GM19328 (cell line): ENCODE results near the gene STRIP2.
"Not testable (repeated sequence)": the region's sequence is repeated elsewhere in the genome, so short reads cannot be mapped to it uniquely, and the experiment has no call there.

ENCODE experiments used
- ATAC-seq: cut with Tn5 transposase; IDR thresholded peaks from one replicate; pipeline ENCODE4 v1.9.1; 2021; ENCODE audit warnings: mild to moderate bottlenecking, moderate library complexity; ENCODE audit not compliant: unreplicated experiment

The STRIP2 gene

DNA sequence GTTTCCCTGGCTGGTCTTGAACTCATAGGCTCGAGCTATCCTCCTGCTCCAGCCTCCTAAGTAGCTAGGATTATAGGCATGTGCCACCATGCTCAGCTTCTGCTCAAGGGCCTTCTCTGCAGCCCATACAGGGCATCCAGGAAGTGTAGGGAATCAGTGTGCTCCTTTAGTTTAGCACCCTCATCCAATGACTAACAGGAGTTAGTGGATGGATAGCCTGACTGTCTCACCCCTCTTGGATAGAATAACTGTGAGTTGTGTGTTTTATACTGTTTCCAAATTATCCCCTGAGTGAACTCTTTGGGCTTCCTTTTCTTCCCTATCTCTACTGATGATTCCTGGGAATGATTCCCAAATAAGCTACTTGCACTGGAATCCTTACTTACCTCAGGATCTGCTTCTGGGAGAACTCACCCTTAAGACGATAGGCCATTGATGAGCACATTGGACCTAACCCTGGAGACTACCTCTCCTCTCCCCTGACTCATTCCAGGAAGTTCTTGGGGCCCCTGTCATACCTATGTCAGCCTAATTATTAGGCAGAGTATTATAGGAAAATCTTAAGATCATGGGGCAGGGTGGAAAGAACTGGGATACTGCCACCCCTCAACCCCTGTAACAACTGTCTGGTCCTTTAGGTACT, 18.5 kb downstream of the STRIP2 start:
- no peak for ATAC-seq

DNA sequence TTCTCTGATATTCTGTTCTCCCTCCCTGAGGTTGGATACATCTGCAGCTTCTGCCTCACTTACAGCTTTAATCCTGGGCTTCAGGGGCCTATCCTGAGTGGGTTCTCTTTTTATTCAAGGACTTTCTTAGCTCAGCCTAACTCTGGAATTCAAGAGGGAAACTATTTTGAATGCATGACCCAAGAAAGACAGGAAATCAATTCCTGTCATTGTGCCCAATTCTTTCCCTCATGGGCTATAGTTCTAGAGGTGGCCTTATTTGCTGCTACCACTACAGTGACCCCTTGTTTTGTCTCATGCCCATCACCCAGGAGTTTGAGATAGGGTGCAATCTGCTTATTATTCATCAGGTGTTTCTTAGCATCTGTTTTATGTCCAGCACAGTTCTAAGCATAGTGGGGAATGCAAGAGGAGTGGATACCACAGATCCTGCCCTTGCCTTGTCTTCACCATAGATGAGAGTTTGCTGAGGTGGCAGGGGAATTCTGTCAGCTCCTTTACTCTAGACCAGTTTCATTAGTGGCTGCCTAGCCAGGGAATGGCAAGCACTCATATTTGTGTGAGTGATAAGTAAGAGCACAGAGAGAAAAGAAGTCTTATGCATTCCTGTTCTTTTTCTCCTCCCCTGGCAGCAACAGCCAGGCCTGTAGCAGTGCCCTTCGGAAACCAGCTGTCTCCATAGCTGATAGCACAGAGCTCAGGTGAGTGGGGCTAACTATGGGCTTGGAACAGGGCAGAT, 19.4 kb downstream of the STRIP2 start:
- ATAC-seq, result no peak

DNA sequence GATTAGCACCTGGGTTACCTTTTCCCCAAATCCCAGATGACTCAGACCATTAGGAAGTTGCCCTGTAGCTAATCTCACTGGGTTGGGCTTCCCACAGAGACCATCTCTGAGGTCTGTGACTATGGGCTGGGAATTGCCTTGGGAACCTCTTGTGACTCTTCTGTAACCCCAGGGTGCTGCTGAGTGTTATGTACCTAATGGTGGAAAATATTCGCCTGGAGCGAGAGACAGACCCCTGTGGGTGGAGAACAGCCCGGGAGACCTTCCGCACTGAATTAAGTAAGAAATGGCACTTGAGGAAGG, 20.0 kb downstream of the STRIP2 start:
- no peak for ATAC-seq

DNA sequence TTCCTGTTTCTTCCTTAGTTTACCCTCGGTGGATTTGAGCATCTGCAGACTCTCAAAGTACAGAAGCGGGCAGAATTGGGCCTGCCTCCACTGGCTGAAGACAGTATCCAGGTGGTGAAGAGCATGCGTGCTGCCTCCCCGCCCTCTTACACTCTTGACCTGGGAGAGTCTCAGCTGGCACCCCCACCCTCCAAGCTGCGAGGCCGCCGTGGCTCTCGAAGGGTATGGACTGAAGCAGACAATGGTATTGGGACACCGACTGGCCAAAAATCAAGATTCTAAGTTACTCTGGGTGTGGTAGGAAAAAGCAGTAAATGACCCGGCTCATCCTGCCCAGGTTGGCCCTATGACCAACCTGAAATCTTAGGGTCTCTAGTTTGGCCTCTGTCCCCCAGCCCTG, 22.2 kb downstream of the STRIP2 start:
- no peak for ATAC-seq

DNA sequence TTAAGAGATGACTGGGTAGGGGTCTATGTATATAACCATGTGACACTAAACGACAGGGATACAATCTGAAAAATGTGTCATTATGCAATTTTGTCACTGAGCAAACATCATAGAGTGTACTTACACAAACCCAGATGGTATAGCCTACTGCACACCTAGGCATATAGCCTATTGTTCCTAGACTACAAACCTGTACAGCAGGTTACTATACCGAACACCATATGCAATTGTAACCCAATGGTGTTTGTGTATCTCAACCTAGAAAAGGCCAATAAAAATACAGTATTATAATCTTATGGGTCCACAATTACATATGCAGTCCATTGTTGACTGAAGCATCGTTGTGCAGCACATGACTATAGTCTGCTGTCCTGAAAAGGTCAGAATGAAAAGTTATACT, 22.9 kb downstream of the STRIP2 start:
- ATAC-seq, result no peak

DNA sequence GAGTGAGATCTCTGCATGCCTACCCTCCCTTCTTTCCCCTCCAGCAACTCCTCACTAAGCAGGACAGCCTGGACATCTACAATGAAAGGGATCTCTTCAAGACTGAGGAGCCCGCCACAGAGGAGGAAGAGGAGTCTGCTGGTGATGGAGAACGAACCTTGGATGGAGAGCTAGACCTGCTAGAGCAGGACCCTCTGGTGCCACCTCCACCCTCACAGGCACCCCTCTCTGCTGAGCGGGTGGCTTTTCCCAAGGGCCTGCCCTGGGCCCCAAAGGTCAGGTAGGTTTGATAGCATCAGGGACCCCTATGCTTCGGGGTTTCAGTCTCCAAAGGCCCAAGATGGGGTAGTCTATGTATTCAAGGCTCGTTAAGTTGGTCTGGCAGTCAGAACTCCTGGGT, 23.9 kb downstream of the STRIP2 start:
- ATAC-seq, result no peak

DNA sequence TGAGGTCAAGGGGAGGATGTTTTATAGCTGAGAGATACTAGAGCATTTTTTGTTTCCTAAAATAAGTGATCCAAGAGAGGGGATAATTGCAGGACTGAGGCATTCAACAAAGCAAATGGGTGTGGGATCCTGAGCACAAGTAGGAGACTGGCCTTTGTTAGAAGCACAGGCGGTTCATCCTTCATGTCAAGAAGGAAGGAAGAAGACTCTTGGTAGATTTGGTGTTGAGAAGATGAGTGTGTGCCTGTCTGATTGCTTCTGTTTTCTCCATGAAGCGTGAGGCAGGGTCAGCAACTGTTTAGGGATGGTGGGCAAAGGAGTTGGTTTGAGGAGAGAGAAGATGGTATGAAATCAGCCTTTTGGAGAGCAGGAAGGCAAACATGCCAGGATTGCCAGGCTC, 27.6 kb downstream of the STRIP2 start:
- no peak for ATAC-seq

DNA sequence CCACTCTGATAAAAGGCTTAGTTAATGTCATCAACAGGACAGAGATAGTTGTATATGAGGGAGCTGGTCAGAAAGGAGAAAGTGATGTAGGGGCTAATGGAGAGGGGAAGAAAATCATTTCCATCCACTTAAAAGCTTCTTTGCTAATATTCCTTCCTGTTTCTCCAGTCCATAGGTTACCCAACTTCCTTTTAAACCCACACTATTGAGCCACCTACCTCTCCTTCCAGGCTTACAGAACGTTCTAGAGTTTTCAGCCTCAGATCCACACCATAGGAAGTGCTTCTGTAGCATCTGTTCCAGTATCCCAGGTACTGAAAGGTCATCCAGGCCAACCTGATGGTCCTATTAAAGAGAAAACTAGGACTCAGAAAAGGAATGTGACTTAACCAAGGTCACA, 28.2 kb downstream of the STRIP2 start:
- no peak for ATAC-seq

DNA sequence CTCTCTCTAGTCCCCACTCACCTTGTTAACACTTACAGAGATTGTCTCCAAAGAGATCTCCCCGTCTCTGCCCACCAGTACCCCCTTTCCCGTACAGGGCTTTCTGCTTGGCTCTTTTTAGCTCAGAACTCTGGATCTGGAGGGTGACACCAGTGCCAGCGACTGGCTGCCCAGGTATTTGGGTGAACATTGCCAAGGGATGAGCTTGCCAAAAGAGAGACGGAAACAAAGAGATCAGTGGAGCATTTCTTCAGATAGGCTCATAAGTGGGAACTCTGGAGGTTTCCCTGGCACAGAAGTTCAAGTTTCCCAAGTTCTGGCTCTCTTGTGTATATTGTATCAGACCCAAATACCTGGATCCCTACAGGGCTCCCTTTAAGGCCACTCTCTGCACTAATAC, 30.0 kb downstream of the STRIP2 start:
- ATAC-seq, result no peak

DNA sequence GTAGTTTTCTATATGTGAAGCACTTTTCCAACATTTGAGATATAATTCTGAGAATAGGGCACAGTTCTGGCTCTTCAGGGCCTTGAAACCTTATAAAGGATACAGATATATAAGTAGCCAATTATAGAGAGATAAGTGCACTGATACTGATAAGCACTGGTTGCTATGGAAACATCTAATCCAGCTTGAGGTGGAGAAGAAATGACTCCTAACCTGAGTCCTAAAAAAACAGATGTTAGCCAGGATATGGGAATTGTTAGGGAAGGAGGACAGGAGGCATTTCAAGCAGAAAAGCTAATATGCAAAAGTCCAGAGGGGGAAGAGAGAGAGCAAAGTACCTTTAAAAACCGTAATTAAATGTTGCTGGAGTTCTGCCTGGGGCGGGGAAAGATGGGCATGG, 30.8 kb downstream of the STRIP2 start:
- no peak for ATAC-seq

DNA sequence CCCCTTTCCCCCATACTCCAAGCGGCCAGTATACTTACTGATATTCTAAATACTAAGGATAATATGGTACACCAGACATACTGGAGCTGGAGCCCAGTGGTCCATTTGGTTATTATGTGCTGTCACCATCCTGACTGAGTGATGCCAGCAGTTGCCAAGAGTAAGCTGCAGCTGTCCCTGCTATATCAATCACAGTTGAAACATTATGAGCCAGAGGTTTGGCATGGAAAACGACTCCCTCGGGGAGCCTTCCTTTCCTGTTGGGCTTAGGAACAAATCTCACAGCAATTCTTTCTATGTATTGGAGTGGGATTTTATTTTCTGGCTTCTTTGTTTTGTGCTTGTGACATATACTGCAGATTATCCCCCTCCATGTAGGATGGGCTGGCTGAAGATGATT, 32.6 kb downstream of the STRIP2 start:
- ATAC-seq, result no peak

DNA sequence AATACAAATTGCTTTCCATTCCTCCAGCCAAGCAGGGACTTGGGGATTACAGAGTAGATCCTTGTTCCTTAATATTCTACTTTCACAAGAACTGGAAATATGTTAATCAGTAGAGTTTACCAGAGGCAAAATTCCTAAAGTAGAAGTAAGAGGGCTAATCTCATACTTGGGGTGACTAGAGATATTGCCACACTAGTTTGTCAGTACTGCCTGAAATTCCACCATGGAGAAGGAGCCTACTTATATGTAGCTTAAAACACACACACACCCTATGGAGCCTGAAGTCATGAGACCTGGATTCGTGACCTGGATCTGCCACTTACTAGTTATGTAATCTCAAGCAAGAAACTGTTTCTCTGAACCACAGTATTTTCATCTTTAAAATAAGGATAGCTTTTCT, 33.9 kb downstream of the STRIP2 start:
- ATAC-seq, result no peak

DNA sequence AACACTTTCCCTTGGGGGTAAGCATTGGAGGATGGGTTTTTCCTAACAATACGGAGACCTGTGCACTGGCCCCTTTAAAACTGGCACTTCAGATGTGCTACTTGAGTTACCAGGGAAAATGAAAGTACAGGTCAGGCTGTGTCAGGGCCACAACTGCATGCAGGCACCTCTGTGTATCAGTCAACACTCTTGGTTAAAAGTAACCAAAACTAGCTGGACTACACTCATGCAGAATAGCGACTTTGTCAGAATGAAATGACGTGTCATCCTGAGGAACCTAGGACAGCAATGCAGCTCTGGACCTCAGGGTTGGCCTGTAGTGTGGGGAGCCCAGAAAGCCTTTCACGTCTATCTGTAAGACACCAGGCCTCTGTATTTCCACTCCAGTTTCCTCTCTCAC, 34.3 kb downstream of the STRIP2 start:
- no peak for ATAC-seq

DNA sequence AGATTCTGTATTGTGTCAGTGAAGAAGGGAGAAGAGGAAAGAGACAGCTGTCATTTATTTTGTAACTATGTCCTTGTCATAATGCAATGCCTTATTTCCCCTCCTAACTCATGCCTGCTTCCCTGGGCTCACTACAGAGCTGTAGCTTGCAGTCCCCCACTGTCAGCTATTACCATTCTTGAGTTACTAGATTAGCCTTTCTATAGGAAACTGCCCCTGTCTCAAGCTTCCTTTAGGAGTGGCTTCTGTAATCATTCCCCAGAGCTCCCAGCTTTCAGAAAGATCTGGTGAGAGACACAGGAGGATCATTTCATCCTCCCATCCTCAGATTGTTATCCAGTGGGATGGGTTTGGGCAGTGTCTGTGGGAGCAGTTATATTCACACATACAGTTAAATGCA, 35.7 kb downstream of the STRIP2 start:
- ATAC-seq, result no peak

DNA sequence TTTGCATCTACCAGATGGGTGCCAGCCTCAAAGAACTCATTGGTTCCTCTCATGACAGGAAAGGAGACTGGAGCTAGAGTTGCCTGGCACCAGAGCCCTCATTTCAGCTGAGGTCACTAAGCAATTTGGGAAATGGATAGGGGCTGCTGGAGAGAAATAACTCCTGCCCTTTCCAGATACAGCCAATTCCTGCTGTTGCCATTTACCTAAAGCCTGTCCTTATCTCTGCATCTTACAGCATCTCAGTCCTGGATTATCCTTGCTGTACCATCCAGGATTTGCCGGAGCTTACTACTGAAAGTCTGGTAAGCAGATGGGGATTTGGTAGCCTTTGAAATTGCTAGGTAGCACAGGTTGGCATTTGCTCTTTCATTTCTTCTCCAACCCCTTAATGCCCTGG, 36.2 kb downstream of the STRIP2 start:
- no peak for ATAC-seq

DNA sequence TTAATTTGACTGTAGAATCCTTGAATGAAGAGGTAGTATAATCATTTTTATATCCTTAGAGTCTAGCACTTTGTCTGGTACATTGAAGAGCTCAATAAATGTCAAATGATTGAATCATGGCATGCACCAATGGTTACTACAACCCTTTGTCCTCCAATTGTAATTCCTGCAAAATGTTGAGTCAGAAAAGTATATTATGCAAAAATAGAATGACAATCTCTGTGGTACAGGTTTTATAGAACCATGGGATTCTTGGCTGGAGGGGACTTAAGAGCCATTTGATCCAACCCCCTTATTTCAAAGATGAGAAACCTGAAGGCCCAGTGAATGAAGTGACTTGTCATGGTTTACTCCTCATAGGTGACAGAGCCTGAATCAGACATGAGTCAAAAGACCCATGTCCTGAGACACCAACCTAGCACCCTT, 37.2 kb downstream of the STRIP2 start:
- no peak for ATAC-seq

DNA sequence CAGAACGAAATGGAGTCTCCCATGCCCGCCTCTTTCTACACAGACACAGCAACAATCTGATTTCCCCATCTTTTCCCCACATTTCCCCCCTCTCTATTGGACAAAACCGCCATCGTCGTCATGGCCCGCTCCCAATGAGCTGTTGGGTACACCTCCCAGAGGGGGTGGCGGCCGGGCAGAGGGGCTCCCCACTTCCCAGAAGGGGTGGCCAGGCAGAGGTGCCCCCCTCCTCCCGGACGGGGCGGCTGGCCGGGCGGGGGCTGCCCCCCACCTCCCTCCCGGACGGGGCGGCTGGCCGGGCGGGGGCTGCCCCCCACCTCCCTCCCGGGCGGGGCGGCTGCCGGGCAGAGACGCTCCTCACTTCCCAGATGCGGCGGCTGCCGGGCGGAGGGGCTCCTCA, 41.7 kb downstream of the STRIP2 start:
- ATAC-seq, result not testable (repeated sequence)

DNA sequence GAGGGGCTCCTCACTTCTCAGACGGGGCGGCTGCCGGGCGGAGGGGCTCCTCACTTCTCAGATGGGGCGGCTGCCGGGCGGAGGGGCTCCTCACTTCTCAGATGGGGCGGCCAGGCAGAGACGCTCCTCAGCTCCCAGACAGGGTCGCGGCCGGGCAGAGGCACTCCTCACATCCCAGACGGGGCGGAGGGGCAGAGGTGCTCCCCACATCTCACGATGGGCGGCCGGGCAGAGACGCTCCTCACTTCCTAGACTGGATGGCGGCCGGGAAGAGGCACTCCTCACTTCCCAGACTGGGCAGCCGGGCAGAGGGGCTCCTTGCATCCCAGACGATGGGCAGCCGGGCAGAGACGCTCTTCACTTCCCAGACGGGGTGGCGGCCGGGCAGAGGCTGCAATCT, 42.2 kb downstream of the STRIP2 start:
- not testable (repeated sequence) for ATAC-seq

DNA sequence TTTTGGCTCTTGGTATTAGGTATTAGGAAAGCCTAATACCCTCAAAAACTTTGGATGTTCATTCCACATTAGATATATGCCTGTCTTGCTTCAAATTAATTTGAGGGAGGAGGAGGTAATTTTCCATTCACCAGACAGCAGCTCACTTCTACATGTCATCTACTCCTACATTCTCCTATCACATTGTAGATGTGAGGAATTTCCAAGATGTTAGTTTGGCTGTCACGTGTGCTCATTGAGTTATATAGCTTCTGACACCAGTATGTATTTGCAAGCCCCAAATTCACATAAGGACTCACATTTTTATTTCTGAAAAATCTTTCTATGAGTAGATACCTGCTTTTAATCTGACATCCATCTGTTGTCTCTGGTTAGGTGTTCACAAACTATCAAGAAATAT, 45.6 kb downstream of the STRIP2 start:
- ATAC-seq, result no peak

DNA sequence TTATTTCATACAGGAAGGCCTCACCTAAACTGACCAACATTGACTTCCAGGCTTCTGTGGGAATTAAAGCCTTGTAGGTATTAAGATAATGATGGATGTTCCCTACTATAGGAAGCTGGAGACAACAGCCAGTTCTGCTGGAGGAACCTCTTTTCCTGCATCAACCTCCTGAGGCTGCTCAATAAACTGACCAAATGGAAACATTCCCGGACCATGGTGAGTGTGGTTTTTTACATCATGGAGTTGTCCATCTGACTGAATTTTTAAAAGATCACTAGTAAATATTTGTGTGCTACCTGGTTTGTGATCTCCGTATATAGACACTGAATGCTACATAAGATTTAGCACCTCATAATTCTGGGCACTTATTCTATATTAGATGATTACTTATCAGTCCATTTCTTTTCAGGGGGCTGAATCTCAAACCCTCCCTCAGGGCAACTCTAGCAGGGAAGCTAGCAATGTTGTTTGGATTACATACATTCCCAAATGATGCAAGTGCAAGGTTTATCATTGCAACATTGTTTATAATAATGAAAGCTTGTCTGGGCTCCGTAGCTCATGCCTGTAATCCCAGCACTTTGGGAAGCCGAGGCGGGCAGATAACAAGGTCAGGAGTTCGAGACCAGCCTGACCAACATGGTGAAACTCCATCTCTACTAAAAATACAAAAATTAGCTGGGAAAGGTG, 46.6 kb downstream of the STRIP2 start:
- no peak for ATAC-seq

DNA sequence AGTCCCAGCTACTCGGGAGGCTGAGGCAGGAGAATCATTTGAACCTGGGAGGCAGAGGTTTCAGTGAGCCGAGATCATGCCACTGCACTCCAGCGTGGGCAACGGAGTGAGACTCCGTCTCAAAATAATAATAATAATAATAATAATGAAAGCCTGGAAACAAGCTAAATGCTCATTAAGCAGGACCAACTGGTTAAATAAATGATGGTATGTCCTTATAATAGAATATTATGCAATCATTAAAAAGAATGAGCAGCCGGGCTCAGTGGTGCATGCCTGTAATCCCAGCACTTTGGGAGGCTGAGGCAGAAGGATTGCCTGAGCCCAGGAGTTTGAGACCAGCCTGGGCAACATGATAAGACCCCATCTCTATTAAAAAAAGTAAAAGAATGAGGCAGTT, 47.1 kb downstream of the STRIP2 start:
- ATAC-seq, result not testable (repeated sequence)

DNA sequence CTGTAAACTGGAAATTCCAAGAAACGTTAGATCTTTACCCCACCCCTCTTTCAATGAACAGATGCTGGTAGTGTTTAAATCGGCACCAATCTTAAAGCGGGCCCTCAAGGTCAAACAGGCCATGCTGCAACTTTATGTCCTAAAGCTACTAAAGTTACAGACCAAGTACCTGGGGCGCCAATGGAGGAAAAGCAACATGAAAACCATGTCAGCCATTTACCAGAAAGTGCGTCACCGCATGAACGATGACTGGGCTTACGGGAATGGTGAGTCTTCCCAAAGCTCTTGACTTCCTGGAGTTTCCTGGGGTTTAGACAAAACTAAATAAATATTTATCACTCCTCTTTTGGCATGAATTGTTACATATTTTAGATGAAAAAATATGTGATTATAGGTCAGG, 48.5 kb downstream of the STRIP2 start:
- no peak for ATAC-seq
